Gastrocnemius medialis (tissue), 4 donors: Measurements from ENCODE around the gene SKI.

Experiments
- CTCF ChIP-seq, 5 experiments: fragments of 450-650 bp in 3 of 5; fragments of 200-600 bp in 2 of 5; sonication (generic) in 2 of 5; IDR thresholded peaks in 4 of 5; conservative IDR thresholded peaks in 1 of 5; 1 replicate in 4 of 5; 2 replicates in 1 of 5; pipeline ENCODE4 v1.5.1; 2016 to 2019; ENCODE audit warnings: antibody characterized with exemption in 5 of 5, mild to moderate bottlenecking in 3 of 5, moderate library complexity in 3 of 5
- POLR2A ChIP-seq, 2 donors: fragments of 450-650 bp; IDR thresholded peaks; one replicate each; pipeline ENCODE4 v1.6.1; 2017; ENCODE audit warnings: antibody characterized with exemption in 2 of 2, mild to moderate bottlenecking in 2 of 2, moderate library complexity in 2 of 2

DNA sequence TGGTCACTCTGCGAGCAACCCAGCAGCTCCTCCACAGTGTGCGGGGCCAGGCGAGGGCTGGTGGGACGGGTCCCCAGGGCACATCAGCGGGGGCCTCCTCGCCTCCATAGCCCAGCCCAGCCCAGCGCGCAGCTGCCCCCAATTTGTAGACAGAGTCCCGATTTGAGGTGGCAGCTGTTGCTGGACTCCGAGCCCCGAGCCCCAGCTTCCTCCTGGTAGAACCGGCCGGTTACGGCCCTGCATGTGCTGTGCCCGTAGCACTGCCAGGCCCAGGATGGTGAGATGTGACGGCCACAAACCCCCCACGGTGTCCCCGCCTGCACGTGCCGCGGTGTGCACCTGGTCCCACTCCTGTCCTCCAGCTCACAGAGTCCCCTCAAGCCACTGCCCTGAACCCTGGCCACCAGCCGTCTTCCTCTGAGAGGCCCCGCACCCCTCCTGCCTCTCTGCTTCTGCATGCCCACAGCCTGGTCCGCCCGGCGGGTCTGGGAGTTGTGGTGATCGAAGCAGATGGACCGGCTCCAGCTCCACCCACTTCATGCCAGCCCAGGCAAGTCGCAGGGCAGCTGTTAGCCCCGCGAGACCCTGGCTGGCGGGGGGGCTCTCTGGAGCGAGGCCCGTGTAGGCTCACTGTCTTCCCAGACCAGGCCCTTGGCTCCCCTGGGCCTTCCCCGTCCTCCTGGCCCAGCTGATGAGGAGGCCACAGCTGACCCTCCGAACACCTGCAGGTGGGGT is 107.8 kb downstream of the SKI start:
- TF ChIP-seq POLR2A (IDR thresholded peaks at IDR 0.05) (no peak), CTCF (IDR thresholded peaks at IDR 0.05 in 4 of 5, conservative IDR thresholded peaks at IDR 0.05 in 1 of 5) (no peak)
